Astrocyte of the cerebellum (primary cell): ENCODE results near the gene TTLL6.

Experiments
- DNase-seq: peaks from one replicate; pipeline ENCODE4 v3.0.0-alpha.2; 2011; ENCODE audit warnings: low read depth
- H3K4me3 ChIP-seq: 2 replicates; pipeline ENCODE4 v1.5.1; 2011; ENCODE audit warnings: mild to moderate bottlenecking, low read depth, low read length, moderate library complexity
- CTCF ChIP-seq: IDR thresholded peaks from 2 replicates; pipeline ENCODE4 v1.5.1; 2012; ENCODE audit warnings: low read length, low read depth, moderate library complexity, mild to moderate bottlenecking; ENCODE audit errors: missing control alignments
- in situ Hi-C: cut with HindIII; loops from 2 replicates; pipeline ENCODE4 v1.10.0; 2017; ENCODE audit warnings: low sequenced_read_pairs

The TTLL6 gene

GRCh38 chr17:48745381-48746275 lies 71.4 kb downstream of the TTLL6 start:
- no peak for TF ChIP-seq CTCF

GRCh38 chr17:48740537-48740936 lies 76.5 kb downstream of the TTLL6 start:
- TF ChIP-seq CTCF, result no peak
- in situ Hi-C loops, result no loop called here

More at GRCh38 chr17:48745381-48746275, 71.4 kb downstream of the TTLL6 start:
- no peak overlapping the region for H3K4me3 ChIP-seq
- in situ Hi-C loops, result no loop called here
- DNase-seq, result no peak

GRCh38 chr17:48738803-48739526 lies 78.1 kb downstream of the TTLL6 start:
- no peak for TF ChIP-seq CTCF
- in situ Hi-C loops, result loop anchor here (10.0 kb wide), 1 partner anchor 126 kb away; no protein-coding TSS in a partner anchor
- no peak for DNase-seq
- no peak overlapping the region for H3K4me3 ChIP-seq

More at GRCh38 chr17:48740537-48740936, 76.5 kb downstream of the TTLL6 start:
- DNase-seq, result no peak
- H3K4me3 ChIP-seq, result no peak overlapping the region

- in situ Hi-C loops, result loop anchor here (10.0 kb wide), 1 partner anchor 126 kb away; no protein-coding TSS in a partner anchor
- no peak for DNase-seq
- H3K4me3 ChIP-seq, result no peak overlapping the region
- TF ChIP-seq CTCF, result no peak
These were observed 78.6 kb downstream of the TTLL6 start for GRCh38 chr17:48738424-48738802.

GRCh38 chr17:48737330-48738043 lies 79.5 kb downstream of the TTLL6 start:
- in situ Hi-C loops, result loop anchor here (10.0 kb wide), 1 partner anchor 127 kb away; no protein-coding TSS in a partner anchor
- TF ChIP-seq CTCF, result no peak
- H3K4me3 ChIP-seq, result no peak overlapping the region
- no peak for DNase-seq

GRCh38 chr17:48735062-48735351 lies 82.0 kb downstream of the TTLL6 start:
- in situ Hi-C loops, result loop anchor here (10.0 kb wide), 1 partner anchor 130 kb away; no protein-coding TSS in a partner anchor
- TF ChIP-seq CTCF, result no peak
- no peak for DNase-seq
- H3K4me3 ChIP-seq, result no peak overlapping the region
